IPS-18c (cell line): ENCODE data around the gene ANKRD22.

ENCODE experiments used
- H3K4me3 ChIP-seq: 2 replicates; pipeline ENCODE4 v1.7.0; 2013; ENCODE audit warnings: low read depth, mild to moderate bottlenecking, low read length, moderate library complexity; ENCODE audit not compliant: insufficient read depth
- H3K9me3 ChIP-seq: one replicate; pipeline ENCODE4 v1.6.1; 2013; ENCODE audit warnings: mild to moderate bottlenecking, low read length, moderate library complexity; ENCODE audit not compliant: control insufficient read depth, insufficient read depth

ANKRD22 gene

GRCh38 chr10:88826388-88826787 is 25.3 kb downstream of the ANKRD22 start:
- Histone ChIP-seq H3K4me3 (no peak overlapping the region), H3K9me3 (peaks cover 2% of the 10 kb centered on the region)

- Histone ChIP-seq H3K9me3 (no peaks in the 10 kb centered on the region), H3K4me3 (no peak overlapping the region)
These were observed 30.8 kb downstream of the ANKRD22 start for GRCh38 chr10:88820748-88821401.

GRCh38 chr10:88819290-88819689 is 32.4 kb downstream of the ANKRD22 start:
- Histone ChIP-seq H3K9me3 (no peaks in the 10 kb centered on the region), H3K4me3 (no peak overlapping the region)

- no peaks in the 10 kb centered on the region for H3K9me3 ChIP-seq
- H3K4me3 ChIP-seq: no peak overlapping the region
These were observed 38.4 kb downstream of the ANKRD22 start for GRCh38 chr10:88813200-88813599.

- H3K9me3 ChIP-seq: no peaks in the 10 kb centered on the region
These were observed 41.3 kb downstream of the ANKRD22 start for GRCh38 chr10:88810196-88810961.

GRCh38 chr10:88809621-88810020 is 42.0 kb downstream of the ANKRD22 start:
- Histone ChIP-seq H3K4me3 (no peak overlapping the region), H3K9me3 (no peaks in the 10 kb centered on the region)

More at GRCh38 chr10:88810196-88810961, 41.3 kb downstream of the ANKRD22 start:
- H3K4me3 ChIP-seq: no peak overlapping the region

GRCh38 chr10:88805924-88806323 is 45.7 kb downstream of the ANKRD22 start:
- H3K9me3 ChIP-seq: no peaks in the 10 kb centered on the region

GRCh38 chr10:88805361-88805760 is 46.3 kb downstream of the ANKRD22 start:
- H3K4me3 ChIP-seq: no peak overlapping the region
- no peaks in the 10 kb centered on the region for H3K9me3 ChIP-seq

More at GRCh38 chr10:88805924-88806323, 45.7 kb downstream of the ANKRD22 start:
- H3K4me3 ChIP-seq: no peak overlapping the region

- Histone ChIP-seq H3K9me3 (no peaks in the 10 kb centered on the region), H3K4me3 (no peak overlapping the region)
These were observed 47.4 kb downstream of the ANKRD22 start for GRCh38 chr10:88804083-88804812.

- Histone ChIP-seq H3K4me3 (no peak overlapping the region), H3K9me3 (no peaks in the 10 kb centered on the region)
These were observed 48.0 kb downstream of the ANKRD22 start for GRCh38 chr10:88803641-88804040.

- H3K4me3 ChIP-seq: no peak within 1 kb of the TSS
- H3K9me3 ChIP-seq: no peaks in the 10 kb centered on the region
These were observed 48.9 kb downstream of the ANKRD22 start, which contains the start of gene LIPM for GRCh38 chr10:88802523-88803285. Gene LIPM, plus strand, starts transcription at chr10:88802730. Its CDS starts 167 bp downstream, at chr10:88802897.

GRCh38 chr10:88800152-88801125 is 51.2 kb downstream of the ANKRD22 start:
- H3K4me3 ChIP-seq: no peak overlapping the region
- H3K9me3 ChIP-seq: no peaks in the 10 kb centered on the region

GRCh38 chr10:88794731-88795130 is 56.9 kb downstream of the ANKRD22 start:
- no peaks in the 10 kb centered on the region for H3K9me3 ChIP-seq
- no peak overlapping the region for H3K4me3 ChIP-seq

- Histone ChIP-seq H3K4me3 (no peak overlapping the region), H3K9me3 (no peaks in the 10 kb centered on the region)
These were observed 57.8 kb downstream of the ANKRD22 start for GRCh38 chr10:88793712-88794299.

- Histone ChIP-seq H3K9me3 (no peaks in the 10 kb centered on the region), H3K4me3 (no peak overlapping the region)
These were observed 59.0 kb downstream of the ANKRD22 start for GRCh38 chr10:88792661-88793060.

GRCh38 chr10:88791924-88792323 is 59.7 kb downstream of the ANKRD22 start:
- Histone ChIP-seq H3K9me3 (no peaks in the 10 kb centered on the region), H3K4me3 (no peak overlapping the region)
